Stomach (tissue), 9 donors: ENCODE measurements around the gene SERPINI2. TPM values are rescaled to one million over a fixed set of nuclear protein-coding genes. Genes with fewer than 3 reads are reported as not detected.

Experiments
- DNase-seq, 2 donors: peaks; one replicate each; pipeline versions ENCODE4 v3.0.0 to v3.0.0-alpha.2; 2013 to 2019
- H3K27ac ChIP-seq, 5 donors: fragments of 200-600 bp in 4 of 5; sonication (generic) in 4 of 5; one replicate each; pipeline ENCODE4 v1.5.1; 2013 to 2019; ENCODE audit warnings: mild to moderate bottlenecking in 1 of 5, moderate library complexity in 1 of 5
- H3K27me3 ChIP-seq, 3 donors: fragments of 200-600 bp; sonication (generic); one replicate each; pipeline ENCODE4 v1.5.1; 2017 to 2019; ENCODE audit warnings: mixed run types in 1 of 3
- H3K36me3 ChIP-seq, 4 donors: fragments of 200-600 bp; sonication (generic); 1 replicate in 3 of 4; 2 replicates in 1 of 4; pipeline ENCODE4 v1.5.1; 2016 to 2019
- H3K4me1 ChIP-seq, 4 donors: fragments of 200-600 bp; sonication (generic); one replicate each; pipeline ENCODE4 v1.5.1; 2016 to 2019
- H3K4me3 ChIP-seq, 4 donors: fragments of 200-600 bp; sonication (generic) in 3 of 4; one replicate each; pipeline ENCODE4 v1.5.1; 2016 to 2019; ENCODE audit warnings: mild to moderate bottlenecking in 1 of 4
- H3K9me3 ChIP-seq, 4 donors: fragments of 200-600 bp; sonication (generic); one replicate each; pipeline ENCODE4 v1.5.1; 2016 to 2019
- EP300 ChIP-seq: sonication (generic); formaldehyde crosslinking; IDR thresholded peaks from one replicate; pipeline ENCODE4 v1.6.1; 2017; ENCODE audit warnings: antibody characterized with exemption
- POLR2A ChIP-seq, 4 donors: fragments of 450-650 bp; IDR thresholded peaks; one replicate each; pipeline ENCODE4 v1.6.1; 2016; ENCODE audit warnings: antibody characterized with exemption in 4 of 4, control low read depth in 2 of 4, mild to moderate bottlenecking in 1 of 4, moderate library complexity in 1 of 4
- POLR2AphosphoS5 ChIP-seq, 3 donors: sonication (generic); formaldehyde crosslinking; IDR thresholded peaks; one replicate each; pipeline ENCODE4 v1.6.1; 2016; ENCODE audit warnings: antibody characterized with exemption in 3 of 3
- WGBS, 5 donors: extraction: QIAGEN DNeasy Blood & Tissue Kit in 3 of 5; methylation state at CpG; one replicate each; pipeline versions ENCODE4 v1.1.5 to v1.1.7; 2013 to 2018; 5-methylcytosine and 5-hydroxymethylcytosine counted together
- intact Hi-C: fragments of 100-400 bp; cut with DNase I; formaldehyde crosslinking; loops from one replicate; pipeline ENCODE4 v1.15.1; 2023; ENCODE audit warnings: low total_unique reads
- polyA plus RNA-seq, 3 donors: library from polyadenylated mRNA; stranded (reverse); fragments of 200-250 nt; gene quantifications; one replicate each; pipeline ENCODE4 v1.2.3, GENCODE V29; 2013
- total RNA-seq, 5 donors: library from RNA; depleted of rRNA; stranded (reverse); fragments of >200 nt; gene quantifications; one replicate each; pipeline versions ENCODE4 v1.1.0 to v1.2.3, GENCODE V29; 2014 to 2016
- TF ChIP-seq, protein P1 (sequence below), 7 experiments: fragments of 450-650 bp in 4 of 7; fragments of 200-600 bp in 3 of 7; sonication (generic) in 3 of 7; IDR thresholded peaks; one replicate each; pipeline ENCODE4 v1.5.1; 2016 to 2019; ENCODE audit warnings: antibody characterized with exemption in 7 of 7, control low read depth in 2 of 7, mild to moderate bottlenecking in 1 of 7
- donor health status: healthy with polysubstance abuse.
- donor health status: Bipolar disorder and iron deficiency.
- donor health status: healthy.

Gene SERPINI2
- total and polyA plus RNA-seq, 8 donors = 1.1 to 1.3 (median 1.1) TPM; not detected in 5

- DNase-seq = no peak
- 43 to 68% (median 60%) methylated on average over 2 of the region's 2 CpGs for WGBS, 5 donors
- H3K4me3 ChIP-seq = no peak overlapping the region
- TF ChIP-seq POLR2AphosphoS5 (IDR thresholded peaks at IDR 0.05) = no peak
- TF ChIP-seq, protein P1, sequence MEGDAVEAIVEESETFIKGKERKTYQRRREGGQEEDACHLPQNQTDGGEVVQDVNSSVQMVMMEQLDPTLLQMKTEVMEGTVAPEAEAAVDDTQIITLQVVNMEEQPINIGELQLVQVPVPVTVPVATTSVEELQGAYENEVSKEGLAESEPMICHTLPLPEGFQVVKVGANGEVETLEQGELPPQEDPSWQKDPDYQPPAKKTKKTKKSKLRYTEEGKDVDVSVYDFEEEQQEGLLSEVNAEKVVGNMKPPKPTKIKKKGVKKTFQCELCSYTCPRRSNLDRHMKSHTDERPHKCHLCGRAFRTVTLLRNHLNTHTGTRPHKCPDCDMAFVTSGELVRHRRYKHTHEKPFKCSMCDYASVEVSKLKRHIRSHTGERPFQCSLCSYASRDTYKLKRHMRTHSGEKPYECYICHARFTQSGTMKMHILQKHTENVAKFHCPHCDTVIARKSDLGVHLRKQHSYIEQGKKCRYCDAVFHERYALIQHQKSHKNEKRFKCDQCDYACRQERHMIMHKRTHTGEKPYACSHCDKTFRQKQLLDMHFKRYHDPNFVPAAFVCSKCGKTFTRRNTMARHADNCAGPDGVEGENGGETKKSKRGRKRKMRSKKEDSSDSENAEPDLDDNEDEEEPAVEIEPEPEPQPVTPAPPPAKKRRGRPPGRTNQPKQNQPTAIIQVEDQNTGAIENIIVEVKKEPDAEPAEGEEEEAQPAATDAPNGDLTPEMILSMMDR (IDR thresholded peaks at IDR 0.05) = no peak
- TF ChIP-seq EP300 = no peak
- TF ChIP-seq POLR2A (IDR thresholded peaks at IDR 0.05) = no peak
- no peak overlapping the region for H3K27ac ChIP-seq
- no peaks in the 10 kb centered on the region for H3K27me3 ChIP-seq
- no peaks in the 10 kb centered on the region for H3K4me1 ChIP-seq
- no peaks in the 10 kb centered on the region for H3K36me3 ChIP-seq
- no peaks in the 10 kb centered on the region for H3K9me3 ChIP-seq
- intact Hi-C loops = no loop called here
Measured at GRCh38 chr3:167450675-167451074, 23.2 kb downstream of the SERPINI2 start.

- no peak for TF ChIP-seq POLR2AphosphoS5 (IDR thresholded peaks at IDR 0.05)
- TF ChIP-seq, protein P1 (IDR thresholded peaks at IDR 0.05) = no peak
- TF ChIP-seq POLR2A (IDR thresholded peaks at IDR 0.05) = no peak
- no peak for TF ChIP-seq EP300
- DNase-seq = no peak
Measured at GRCh38 chr3:167450195-167450594, 23.6 kb downstream of the SERPINI2 start.

DNA sequence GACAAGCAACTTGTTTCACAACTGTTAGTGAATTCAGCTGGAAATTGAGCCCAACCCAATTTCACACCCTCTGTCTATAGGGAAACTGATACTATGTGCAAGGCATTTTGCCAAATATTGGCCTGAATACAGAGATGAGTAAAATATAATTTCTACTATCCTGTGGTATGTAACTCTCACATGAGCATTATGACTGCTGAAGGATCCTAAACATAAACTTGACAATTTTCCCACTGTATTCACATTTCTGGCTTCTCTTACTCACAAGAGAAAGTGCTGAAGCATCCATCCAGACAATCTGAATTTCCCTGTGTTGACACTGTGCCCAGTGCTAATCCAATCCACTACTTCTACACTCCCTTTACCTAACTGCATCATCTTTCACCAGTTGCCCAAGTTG is 28.4 kb downstream of the SERPINI2 start:
- intact Hi-C loops = no loop called here
- H3K4me1 ChIP-seq = no peaks in the 10 kb centered on the region
- no peak for DNase-seq

More at GRCh38 chr3:167450195-167450594, 23.6 kb downstream of the SERPINI2 start:
- Histone ChIP-seq H3K4me3 (no peak overlapping the region), H3K4me1 (no peaks in the 10 kb centered on the region), H3K9me3 (no peaks in the 10 kb centered on the region), H3K36me3 (no peaks in the 10 kb centered on the region), H3K27ac (no peak overlapping the region), H3K27me3 (no peaks in the 10 kb centered on the region)
- intact Hi-C loops = no loop called here
- 81 to 93% (median 85%) methylated on average over 5 of the region's 5 CpGs for WGBS, 5 donors

DNA sequence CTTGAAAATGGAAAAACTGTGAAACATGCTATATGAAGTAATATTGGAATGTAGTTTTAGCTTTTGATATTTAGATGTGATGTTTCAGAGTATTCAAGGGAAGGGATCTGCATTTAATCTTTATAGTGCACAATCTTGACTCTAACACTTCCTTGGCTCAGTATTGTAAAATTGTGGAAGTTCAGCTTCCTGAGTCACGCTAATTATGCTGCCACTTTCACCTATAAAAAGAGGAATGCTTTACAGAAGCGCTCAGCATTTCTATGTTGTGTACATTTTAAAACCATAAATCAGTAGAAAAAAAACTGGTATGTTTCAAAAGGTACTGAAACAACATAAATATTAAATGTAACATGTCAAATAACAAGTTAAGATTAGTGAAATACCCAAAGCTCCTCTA is 32.6 kb downstream of the SERPINI2 start:
- no peak for DNase-seq
- intact Hi-C loops = no loop called here
- TF ChIP-seq POLR2A (IDR thresholded peaks at IDR 0.05) (no peak), EP300 (no peak), POLR2AphosphoS5 (IDR thresholded peaks at IDR 0.05) (no peak)
- TF ChIP-seq, protein P1 (IDR thresholded peaks at IDR 0.05) = no peak
- H3K36me3 ChIP-seq = no peaks in the 10 kb centered on the region
- no peaks in the 10 kb centered on the region for H3K9me3 ChIP-seq
- no peak overlapping the region for H3K27ac ChIP-seq
- 42 to 77% (median 66%) methylated on average over 2 of the region's 2 CpGs for WGBS, 5 donors
- no peaks in the 10 kb centered on the region for H3K27me3 ChIP-seq
- H3K4me1 ChIP-seq = no peaks in the 10 kb centered on the region
- H3K4me3 ChIP-seq = no peak overlapping the region

More for the DNA sequence above, 28.4 kb downstream of the SERPINI2 start:
- TF ChIP-seq EP300 (no peak), POLR2AphosphoS5 (IDR thresholded peaks at IDR 0.05) (no peak), POLR2A (IDR thresholded peaks at IDR 0.05) (no peak)
- TF ChIP-seq, protein P1 (IDR thresholded peaks at IDR 0.05) = no peak
- no peaks in the 10 kb centered on the region for H3K27me3 ChIP-seq
- no peaks in the 10 kb centered on the region for H3K9me3 ChIP-seq
- H3K4me3 ChIP-seq = no peak overlapping the region
- H3K27ac ChIP-seq = no peak overlapping the region
- H3K36me3 ChIP-seq = no peaks in the 10 kb centered on the region
